Ovary (tissue), 3 donors: Measurements from ENCODE around the gene LRMDA.

Experiments
- EP300 ChIP-seq: sonication (generic); formaldehyde crosslinking; IDR thresholded peaks from one replicate; pipeline ENCODE4 v1.6.1; 2017; ENCODE audit warnings: antibody characterized with exemption
- POLR2A ChIP-seq: fragments of 450-650 bp; IDR thresholded peaks from one replicate; pipeline ENCODE4 v1.6.1; 2017; ENCODE audit warnings: antibody characterized with exemption, mild to moderate bottlenecking, moderate library complexity
- TF ChIP-seq, protein P1 (sequence below), 3 donors: fragments of 450-650 bp in 2 of 3; fragments of 200-600 bp in 1 of 3; IDR thresholded peaks; one replicate each; pipeline versions ENCODE4 v1.5.1 to v1.8.0; 2016 to 2022; ENCODE audit warnings: antibody characterized with exemption in 3 of 3, mild to moderate bottlenecking in 1 of 3
- donor health status: DM: no; HTN: no; CAD: no.

DNA sequence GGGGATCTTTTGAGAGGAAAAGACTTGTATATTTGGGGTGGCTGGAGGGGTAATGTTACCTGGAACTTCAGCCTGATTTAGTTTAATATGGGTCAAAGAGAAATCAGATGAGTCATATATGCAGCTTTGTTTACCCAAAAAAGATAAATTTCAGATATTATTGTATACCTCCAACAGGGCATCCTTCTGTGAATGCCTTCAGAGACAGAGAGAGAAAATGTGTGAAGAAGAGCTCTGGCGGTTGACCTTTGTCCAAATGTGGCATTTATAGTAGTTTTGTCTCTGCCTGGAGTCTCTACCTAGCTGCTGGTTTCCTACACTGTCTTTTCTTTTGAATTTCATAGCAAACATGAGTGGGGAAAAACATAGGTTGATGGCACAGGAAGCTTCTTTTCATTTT is 21.6 kb downstream of the LRMDA start:
- TF ChIP-seq, protein P1, sequence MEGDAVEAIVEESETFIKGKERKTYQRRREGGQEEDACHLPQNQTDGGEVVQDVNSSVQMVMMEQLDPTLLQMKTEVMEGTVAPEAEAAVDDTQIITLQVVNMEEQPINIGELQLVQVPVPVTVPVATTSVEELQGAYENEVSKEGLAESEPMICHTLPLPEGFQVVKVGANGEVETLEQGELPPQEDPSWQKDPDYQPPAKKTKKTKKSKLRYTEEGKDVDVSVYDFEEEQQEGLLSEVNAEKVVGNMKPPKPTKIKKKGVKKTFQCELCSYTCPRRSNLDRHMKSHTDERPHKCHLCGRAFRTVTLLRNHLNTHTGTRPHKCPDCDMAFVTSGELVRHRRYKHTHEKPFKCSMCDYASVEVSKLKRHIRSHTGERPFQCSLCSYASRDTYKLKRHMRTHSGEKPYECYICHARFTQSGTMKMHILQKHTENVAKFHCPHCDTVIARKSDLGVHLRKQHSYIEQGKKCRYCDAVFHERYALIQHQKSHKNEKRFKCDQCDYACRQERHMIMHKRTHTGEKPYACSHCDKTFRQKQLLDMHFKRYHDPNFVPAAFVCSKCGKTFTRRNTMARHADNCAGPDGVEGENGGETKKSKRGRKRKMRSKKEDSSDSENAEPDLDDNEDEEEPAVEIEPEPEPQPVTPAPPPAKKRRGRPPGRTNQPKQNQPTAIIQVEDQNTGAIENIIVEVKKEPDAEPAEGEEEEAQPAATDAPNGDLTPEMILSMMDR (IDR thresholded peaks at IDR 0.05) = no peak
- no peak for TF ChIP-seq EP300
- no peak for TF ChIP-seq POLR2A
